H9 (cell line): ENCODE measurements around the gene USP22. TPM values are rescaled to one million over a fixed set of nuclear protein-coding genes. Genes with fewer than 3 reads are reported as not detected.

Experiments
- DNase-seq: peaks from one replicate; pipeline ENCODE4 v3.0.0-alpha.2; 2017
- H2AFZ ChIP-seq: one replicate; pipeline ENCODE4 v1.6.1; 2013; ENCODE audit warnings: mild to moderate bottlenecking, low read length, control low read depth, moderate library complexity
- H2AK5ac ChIP-seq: 2 replicates; pipeline ENCODE4 v1.6.1; 2013; ENCODE audit warnings: low read length, control low read depth, mixed read lengths; ENCODE audit not compliant: insufficient read length
- H2BK120ac ChIP-seq: one replicate; pipeline ENCODE4 v1.6.1; 2013; ENCODE audit warnings: low read depth, mild to moderate bottlenecking, low read length, control low read depth, inconsistent platforms; ENCODE audit not compliant: poor library complexity, severe bottlenecking
- H2BK12ac ChIP-seq: 2 replicates; pipeline ENCODE4 v1.6.1; 2013; ENCODE audit warnings: low read length, control low read depth, mixed read lengths, low read depth; ENCODE audit not compliant: insufficient read length
- H2BK15ac ChIP-seq: 2 replicates; pipeline ENCODE4 v1.6.1; 2013; ENCODE audit warnings: low read depth, low read length, control low read depth
- H2BK20ac ChIP-seq: one replicate; pipeline ENCODE4 v1.6.1; 2013; ENCODE audit warnings: low read depth, mild to moderate bottlenecking, low read length, control low read depth, inconsistent platforms; ENCODE audit not compliant: poor library complexity, severe bottlenecking
- H2BK5ac ChIP-seq: 2 replicates; pipeline ENCODE4 v1.6.1; 2013; ENCODE audit warnings: low read length, control low read depth, mixed read lengths; ENCODE audit not compliant: insufficient read length
- H3K14ac ChIP-seq: 2 replicates; pipeline ENCODE4 v1.6.1; 2013; ENCODE audit warnings: low read length, control low read depth; ENCODE audit not compliant: insufficient read depth
- H3K18ac ChIP-seq: 2 replicates; pipeline ENCODE4 v1.6.1; 2013; ENCODE audit warnings: low read depth, mild to moderate bottlenecking, mixed read lengths, low read length, control low read depth; ENCODE audit not compliant: insufficient read length
- H3K23ac ChIP-seq: 2 replicates; pipeline ENCODE4 v1.6.1; 2013; ENCODE audit warnings: low read length, control low read depth, mixed read lengths, low read depth; ENCODE audit not compliant: insufficient read length
- H3K23me2 ChIP-seq: 2 replicates; pipeline ENCODE4 v1.6.1; 2013; ENCODE audit warnings: low read depth, mild to moderate bottlenecking, mixed read lengths, low read length, control low read depth; ENCODE audit not compliant: insufficient read length, poor library complexity, severe bottlenecking
- H3K27ac ChIP-seq: 2 replicates; pipeline ENCODE4 v1.5.1; 2013; ENCODE audit warnings: low read length, control low read depth, mixed read lengths, low read depth; ENCODE audit not compliant: insufficient read length
- H3K27me3 ChIP-seq: 2 replicates; pipeline ENCODE4 v1.6.1; 2013; ENCODE audit warnings: low read length, control low read depth, inconsistent platforms; ENCODE audit not compliant: insufficient read depth
- H3K4ac ChIP-seq: 2 replicates; pipeline ENCODE4 v1.6.1; 2013; ENCODE audit warnings: low read depth, mild to moderate bottlenecking, control low read depth, inconsistent platforms, low read length, moderate library complexity
- H3K4me1 ChIP-seq: 2 replicates; pipeline ENCODE4 v1.6.1; 2013; ENCODE audit warnings: low read length, control low read depth, inconsistent platforms; ENCODE audit not compliant: insufficient read depth
- H3K4me2 ChIP-seq: 2 replicates; pipeline ENCODE4 v1.6.1; 2013; ENCODE audit warnings: low read length, control low read depth, mixed read lengths; ENCODE audit not compliant: insufficient read length, insufficient read depth
- H3K56ac ChIP-seq: 2 replicates; pipeline ENCODE4 v1.6.1; 2013; ENCODE audit warnings: low read depth, mild to moderate bottlenecking, mixed read lengths, low read length, control low read depth; ENCODE audit not compliant: insufficient read length
- H3K79me1 ChIP-seq: 2 replicates; pipeline ENCODE4 v1.6.1; 2013; ENCODE audit warnings: low read depth, mild to moderate bottlenecking, moderate library complexity, low read length, control low read depth, inconsistent platforms; ENCODE audit not compliant: insufficient read depth, poor library complexity, severe bottlenecking
- H3K79me2 ChIP-seq: 2 replicates; pipeline ENCODE4 v1.6.1; 2013; ENCODE audit warnings: low read length, control low read depth, inconsistent platforms; ENCODE audit not compliant: insufficient read depth
- H3K9ac ChIP-seq: 2 replicates; pipeline ENCODE4 v1.6.1; 2013; ENCODE audit warnings: low read length, control low read depth, mixed read lengths; ENCODE audit not compliant: insufficient read length; ENCODE audit errors: extremely low read depth
- H3K9me3 ChIP-seq: one replicate; pipeline ENCODE4 v1.6.1; 2013; ENCODE audit warnings: low read depth, low read length, inconsistent platforms; ENCODE audit not compliant: control insufficient read depth
- H3T11ph ChIP-seq: one replicate; pipeline ENCODE4 v1.6.1; 2013; ENCODE audit warnings: mild to moderate bottlenecking, low read length, control low read depth, inconsistent platforms
- H4K20me1 ChIP-seq: one replicate; pipeline ENCODE4 v1.6.1; 2013; ENCODE audit not compliant: control insufficient read depth, insufficient read length, insufficient read depth
- H4K5ac ChIP-seq: 2 replicates; pipeline ENCODE4 v1.6.1; 2013; ENCODE audit warnings: low read depth, mild to moderate bottlenecking, mixed read lengths, low read length, control low read depth; ENCODE audit not compliant: insufficient read length
- H4K8ac ChIP-seq: replicated peaks from 2 replicates; pipeline ENCODE4 v1.6.1; 2013; ENCODE audit warnings: low read length, control low read depth, mixed read lengths, low read depth; ENCODE audit not compliant: insufficient read length
- H4K91ac ChIP-seq: 2 replicates; pipeline ENCODE4 v1.6.1; 2013; ENCODE audit warnings: low read depth, mild to moderate bottlenecking, moderate library complexity, mixed read lengths, low read length, control low read depth; ENCODE audit not compliant: insufficient read length
- H3K27ac Mint-ChIP-seq, 3 experiments: 2 replicates in 2 of 3; 3 replicates in 1 of 3; pipeline ENCODE4 v1.8.0; 2020 to 2021; ENCODE audit warnings: mixed read lengths in 3 of 3, mild to moderate bottlenecking in 1 of 3, moderate library complexity in 1 of 3
- H3K27me3 Mint-ChIP-seq: 2 replicates; pipeline ENCODE4 v1.8.0; 2021; ENCODE audit warnings: low read depth, mild to moderate bottlenecking, moderate library complexity, mixed read lengths
- H3K36me3 Mint-ChIP-seq, 3 experiments: 2 replicates in 2 of 3; 3 replicates in 1 of 3; pipeline ENCODE4 v1.8.0; 2020 to 2021; ENCODE audit warnings: low read depth in 3 of 3, mixed read lengths in 3 of 3; ENCODE audit not compliant: insufficient read depth in 1 of 3
- H3K4me1 Mint-ChIP-seq, 2 experiments: 2 replicates each; pipeline ENCODE4 v1.8.0; 2020; ENCODE audit warnings: mixed read lengths in 2 of 2
- H3K4me3 Mint-ChIP-seq, 2 experiments: 2 replicates in 1 of 2; 3 replicates in 1 of 2; pipeline ENCODE4 v1.8.0; 2020 to 2021; ENCODE audit warnings: mild to moderate bottlenecking in 2 of 2, mixed read lengths in 2 of 2, moderate library complexity in 1 of 2
- H3K9me3 Mint-ChIP-seq, 2 experiments: 2 replicates in 1 of 2; 3 replicates in 1 of 2; pipeline ENCODE4 v1.8.0; 2020; ENCODE audit warnings: mild to moderate bottlenecking in 2 of 2, mixed read lengths in 2 of 2, moderate library complexity in 1 of 2
- WGBS: extraction: QIAGEN DNeasy Blood & Tissue Kit; methylation state at CpG from one replicate; pipeline ENCODE4 v1.1.7; 2013; ENCODE audit warnings: missing lambda C conversion rate, low lambda C conversion rate, mixed read lengths; ENCODE audit not compliant: insufficient read length; ENCODE audit errors: extremely low coverage; 5-methylcytosine and 5-hydroxymethylcytosine counted together
- total RNA-seq: library from RNA; stranded (reverse); gene quantifications from 2 replicates; pipeline ENCODE4 v1.2.1, GENCODE V29; 2021
- TF ChIP-seq, protein P1 (sequence below): fragments of 200-600 bp; sonication (generic); conservative IDR thresholded peaks from 3 replicates; pipeline ENCODE4 v1.8.0; 2021; ENCODE audit warnings: antibody characterized with exemption, mild to moderate bottlenecking

The USP22 gene
- total RNA-seq, 1 experiment from 2014 or later = 345 TPM

GRCh38 chr17:21035406-21035805, 7.4 kb downstream of the USP22 start:
- no peak for DNase-seq
- Mint-ChIP-seq H3K4me1 (peaks cover 60 to 71% of the 10 kb centered on the region in 2 experiments), H3K36me3 (peaks cover 12 to 55% (median 43%) of the 10 kb centered on the region in 3 experiments; a peak in 6 of 7 replicates), H3K27ac (peak overlapping the region in 2 of 3 experiments; percentile 29 to 83; a peak in 5 of 7 replicates), H3K9me3 (no peaks in the 10 kb centered on the region), H3K27me3 (no peaks in the 10 kb centered on the region; the same call in 1 of the 2 replicates), H3K4me3 (peak overlapping the region in 1 of 2 experiments; percentile 66; a peak in 3 of 5 replicates)
- H3K23ac ChIP-seq = no peak overlapping the region
- H4K91ac ChIP-seq = no peak overlapping the region
- H3K23me2 ChIP-seq = no peaks in the 10 kb centered on the region
- H3K56ac ChIP-seq = no peak overlapping the region
- H2BK5ac ChIP-seq = no peak overlapping the region
- H3K27ac ChIP-seq = no peak overlapping the region
- no peak overlapping the region for H2BK20ac ChIP-seq
- no peak overlapping the region for H3K14ac ChIP-seq
- no peak overlapping the region for H2AK5ac ChIP-seq
- H2BK120ac ChIP-seq = no peak overlapping the region
- no peak overlapping the region for H2BK12ac ChIP-seq
- H3T11ph ChIP-seq = no peak overlapping the region
- no peaks in the 10 kb centered on the region for H3K79me1 ChIP-seq
- H3K9me3 ChIP-seq = no peaks in the 10 kb centered on the region
- H3K4me2 ChIP-seq = peak overlapping the region; percentile 34
- H4K20me1 ChIP-seq = no peaks in the 10 kb centered on the region
- no peak overlapping the region for H3K9ac ChIP-seq
- no peak overlapping the region for H3K4ac ChIP-seq
- H2BK15ac ChIP-seq = no peak overlapping the region
- peaks cover 17% of the 10 kb centered on the region for H3K4me1 ChIP-seq
- TF ChIP-seq, protein P1, sequence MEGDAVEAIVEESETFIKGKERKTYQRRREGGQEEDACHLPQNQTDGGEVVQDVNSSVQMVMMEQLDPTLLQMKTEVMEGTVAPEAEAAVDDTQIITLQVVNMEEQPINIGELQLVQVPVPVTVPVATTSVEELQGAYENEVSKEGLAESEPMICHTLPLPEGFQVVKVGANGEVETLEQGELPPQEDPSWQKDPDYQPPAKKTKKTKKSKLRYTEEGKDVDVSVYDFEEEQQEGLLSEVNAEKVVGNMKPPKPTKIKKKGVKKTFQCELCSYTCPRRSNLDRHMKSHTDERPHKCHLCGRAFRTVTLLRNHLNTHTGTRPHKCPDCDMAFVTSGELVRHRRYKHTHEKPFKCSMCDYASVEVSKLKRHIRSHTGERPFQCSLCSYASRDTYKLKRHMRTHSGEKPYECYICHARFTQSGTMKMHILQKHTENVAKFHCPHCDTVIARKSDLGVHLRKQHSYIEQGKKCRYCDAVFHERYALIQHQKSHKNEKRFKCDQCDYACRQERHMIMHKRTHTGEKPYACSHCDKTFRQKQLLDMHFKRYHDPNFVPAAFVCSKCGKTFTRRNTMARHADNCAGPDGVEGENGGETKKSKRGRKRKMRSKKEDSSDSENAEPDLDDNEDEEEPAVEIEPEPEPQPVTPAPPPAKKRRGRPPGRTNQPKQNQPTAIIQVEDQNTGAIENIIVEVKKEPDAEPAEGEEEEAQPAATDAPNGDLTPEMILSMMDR = no peak
- peaks cover 95% of the 10 kb centered on the region for H3K79me2 ChIP-seq
- H4K5ac ChIP-seq = no peak overlapping the region
- no CpG with 5 or more reads among the region's 7 CpGs for WGBS
- no peak overlapping the region for H2AFZ ChIP-seq
- H3K18ac ChIP-seq = no peak overlapping the region
- no peak overlapping the region for H4K8ac ChIP-seq
- H3K27me3 ChIP-seq = no peaks in the 10 kb centered on the region
